Measurements from ENCODE around the gene TBC1D2. TPM values are rescaled to one million over a fixed set of nuclear protein-coding genes. Genes with fewer than 3 reads are reported as not detected.

Gene TBC1D2
- total RNA-seq, 1 experiment from 2014 or later, result 12.2 TPM

DNA sequence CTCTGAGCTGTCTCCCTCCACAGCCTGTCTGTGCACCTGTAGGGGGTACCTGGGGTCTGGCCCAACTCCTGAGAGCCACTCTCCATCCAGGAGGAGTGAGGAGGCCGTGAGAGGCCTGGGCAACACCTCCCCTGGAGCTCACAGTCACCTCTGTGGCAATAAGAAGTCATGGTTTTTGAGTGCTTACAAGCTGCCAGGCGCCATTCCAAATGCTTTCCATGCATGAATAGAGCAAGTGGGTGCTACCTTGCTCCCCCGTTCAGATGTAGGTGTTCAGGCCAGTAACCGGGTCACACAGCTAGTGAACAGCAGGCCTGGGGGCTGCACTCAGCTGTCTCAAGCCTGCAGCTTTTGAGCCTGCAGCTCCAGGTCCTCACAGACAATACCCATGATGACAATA lies 93.6 kb downstream of the TBC1D2 start:
- no peak for DNase-seq (ENCODE audit: low read depth)
- in situ Hi-C loops (cut with HindIII; ENCODE audit: low pct_unique_long_range_greater_than_20kb, low sequenced_read_pairs), result no loop called here

DNA sequence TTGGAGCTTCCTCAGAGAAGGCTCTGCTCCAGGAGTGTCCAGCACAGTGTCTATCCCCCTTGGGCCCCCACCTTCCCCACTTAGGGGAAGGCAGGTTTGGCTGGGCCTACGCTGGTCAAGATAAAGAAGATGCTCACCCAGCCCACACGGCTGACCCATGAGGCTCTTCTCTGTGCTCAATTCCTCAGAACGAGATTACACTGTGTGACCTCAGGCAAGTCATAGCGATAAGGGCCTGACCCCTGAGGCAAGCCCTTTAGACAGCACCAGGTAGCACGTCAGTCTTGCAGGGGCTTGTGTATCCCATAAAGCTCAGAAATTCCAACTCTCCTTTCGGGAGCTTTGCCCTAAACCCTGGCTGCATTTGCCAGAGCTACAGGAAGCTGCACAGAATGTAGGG lies 95.7 kb downstream of the TBC1D2 start:
- DNase-seq (ENCODE audit: low read depth), result no peak
- in situ Hi-C loops (cut with HindIII; ENCODE audit: low pct_unique_long_range_greater_than_20kb, low sequenced_read_pairs), result no loop called here

DNA sequence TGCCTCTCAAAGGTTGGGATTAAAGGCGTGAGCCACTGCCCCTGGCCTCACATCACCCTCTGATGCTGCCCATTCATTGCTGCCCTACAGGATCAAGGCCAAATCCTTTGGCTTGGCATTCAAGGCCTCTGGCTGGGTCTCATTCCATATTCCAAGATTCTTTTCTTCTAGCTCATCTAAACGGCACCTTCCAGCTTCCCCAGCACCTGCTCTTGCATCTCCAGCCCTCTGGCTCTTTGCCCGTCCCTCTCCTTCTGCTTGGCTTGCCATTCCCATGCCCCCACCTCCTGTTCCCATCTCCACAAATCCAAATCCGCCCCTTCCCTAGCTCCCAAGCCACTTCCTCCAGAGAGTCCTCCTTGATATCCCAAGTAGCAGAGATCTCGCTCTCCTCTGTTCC lies 96.1 kb downstream of the TBC1D2 start:
- no peak for DNase-seq (ENCODE audit: low read depth)
- in situ Hi-C loops (cut with HindIII; ENCODE audit: low pct_unique_long_range_greater_than_20kb, low sequenced_read_pairs), result no loop called here

DNA sequence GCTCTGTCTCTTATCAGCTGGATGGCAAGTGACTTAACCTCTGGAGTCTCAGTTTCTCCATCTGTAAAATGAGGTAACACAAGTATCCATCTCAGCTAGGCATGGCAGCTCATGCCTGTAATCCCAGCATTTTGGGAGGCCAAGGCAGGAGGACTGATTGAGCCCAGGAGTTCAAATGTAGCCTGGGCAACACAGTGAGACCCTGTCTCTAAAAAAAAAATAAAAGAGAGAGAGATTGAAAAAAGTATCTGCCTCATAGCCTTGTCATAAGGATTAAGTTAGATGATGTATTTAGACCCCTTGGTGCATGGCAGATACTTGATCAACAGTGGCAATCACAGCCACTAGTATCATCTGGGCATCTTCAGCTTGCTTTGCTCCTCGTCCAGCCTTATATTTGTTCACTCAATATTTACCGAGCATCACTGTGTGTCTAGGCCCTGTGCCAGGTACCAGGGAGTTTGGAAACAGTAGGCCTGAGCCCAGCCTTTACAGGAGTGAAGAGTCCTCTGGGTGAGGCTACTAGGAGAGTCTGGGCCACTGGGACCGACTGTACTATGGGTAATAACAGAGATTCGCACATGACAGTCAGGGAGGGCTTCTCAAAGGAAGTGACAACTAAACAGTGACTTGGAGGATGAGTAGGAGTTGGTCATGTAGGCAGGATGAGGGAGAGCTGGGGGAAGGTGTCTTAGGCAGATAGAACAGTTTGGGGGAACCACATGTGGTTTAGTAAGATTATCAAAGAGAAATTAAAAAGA lies 97.2 kb downstream of the TBC1D2 start:
- DNase-seq (ENCODE audit: low read depth), result no peak
- in situ Hi-C loops (cut with HindIII; ENCODE audit: low pct_unique_long_range_greater_than_20kb, low sequenced_read_pairs), result no loop called here

DNA sequence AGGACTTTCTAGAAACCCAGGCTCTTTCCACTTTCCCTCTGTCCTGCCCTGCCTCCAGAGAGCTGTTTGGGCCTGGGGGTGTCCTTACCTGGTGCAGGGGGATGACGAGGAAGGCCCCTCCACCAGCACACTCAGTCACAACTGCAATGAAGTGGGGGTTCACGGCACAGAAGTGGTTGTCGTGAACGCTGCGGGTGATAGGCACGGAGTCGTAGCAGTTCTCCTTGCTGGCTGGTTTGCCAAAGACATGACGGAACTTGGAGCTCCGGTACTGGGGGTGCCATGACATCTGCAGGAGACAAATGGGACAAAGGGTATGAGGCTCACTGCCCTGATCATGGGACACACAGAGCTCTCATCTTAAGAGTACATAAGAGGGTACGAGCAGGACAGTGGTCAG lies 98.1 kb downstream of the TBC1D2 start:
- in situ Hi-C loops (cut with HindIII; ENCODE audit: low pct_unique_long_range_greater_than_20kb, low sequenced_read_pairs), result no loop called here
- no peak for DNase-seq (ENCODE audit: low read depth)

DNA sequence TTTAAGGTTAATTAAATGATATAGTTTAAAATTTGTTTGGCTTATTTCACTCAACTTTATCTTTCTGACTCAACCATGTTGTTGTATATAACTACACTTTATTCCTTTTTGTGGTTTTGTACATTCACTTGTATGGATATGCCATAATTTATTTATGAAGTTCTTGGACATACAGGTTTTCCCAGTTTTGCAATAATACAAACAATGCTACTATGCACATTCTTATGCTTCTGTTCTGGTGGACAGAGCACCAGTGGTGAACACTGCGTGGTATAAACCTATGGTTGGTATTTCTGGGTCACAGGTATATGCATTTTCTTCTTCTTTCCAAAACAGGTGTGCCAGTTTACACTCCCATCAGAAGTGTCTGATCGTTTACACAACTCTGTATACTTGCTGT lies 100.8 kb downstream of the TBC1D2 start:
- in situ Hi-C loops (cut with HindIII; ENCODE audit: low pct_unique_long_range_greater_than_20kb, low sequenced_read_pairs), result no loop called here
- DNase-seq (ENCODE audit: low read depth), result no peak

DNA sequence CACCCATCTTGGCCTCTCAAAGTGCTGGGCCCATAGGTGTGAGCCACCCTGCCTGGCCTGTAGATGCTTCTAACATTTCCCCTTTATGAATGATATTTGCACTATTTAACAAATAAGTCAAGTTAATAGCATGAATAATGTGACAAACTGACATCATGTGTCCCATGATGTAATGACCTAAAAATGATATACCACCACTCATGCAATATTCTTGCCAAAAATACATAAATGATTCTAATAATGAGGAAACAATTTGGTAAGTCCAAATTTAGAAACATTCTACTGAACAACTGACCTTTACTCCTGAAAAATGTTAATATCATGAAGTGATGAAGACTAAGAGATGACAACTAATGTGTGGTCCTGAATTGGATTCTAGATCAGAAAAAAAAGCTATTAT lies 102.9 kb downstream of the TBC1D2 start:
- in situ Hi-C loops (cut with HindIII; ENCODE audit: low pct_unique_long_range_greater_than_20kb, low sequenced_read_pairs), result no loop called here
- no peak for DNase-seq (ENCODE audit: low read depth)

DNA sequence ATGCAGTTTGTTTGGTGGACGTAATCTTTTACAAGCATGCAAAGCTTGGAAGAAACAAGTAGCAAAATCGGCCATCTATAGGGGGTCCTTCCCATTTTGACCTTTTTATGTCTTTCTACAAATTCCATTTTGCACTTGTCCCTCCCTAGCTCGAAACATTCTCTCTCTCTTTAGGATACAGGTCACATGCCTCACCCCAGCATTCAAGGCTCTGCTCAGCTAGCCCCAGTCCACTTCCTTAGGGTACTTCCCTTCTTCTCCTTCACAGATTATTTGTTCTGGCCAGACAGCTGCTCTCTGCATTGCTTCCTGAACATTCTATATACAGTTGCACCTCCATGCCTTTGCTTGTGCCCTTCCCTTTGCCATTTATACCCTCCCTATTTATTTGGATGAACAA lies 104.7 kb downstream of the TBC1D2 start:
- in situ Hi-C loops (cut with HindIII; ENCODE audit: low pct_unique_long_range_greater_than_20kb, low sequenced_read_pairs), result no loop called here
- DNase-seq (ENCODE audit: low read depth), result no peak

DNA sequence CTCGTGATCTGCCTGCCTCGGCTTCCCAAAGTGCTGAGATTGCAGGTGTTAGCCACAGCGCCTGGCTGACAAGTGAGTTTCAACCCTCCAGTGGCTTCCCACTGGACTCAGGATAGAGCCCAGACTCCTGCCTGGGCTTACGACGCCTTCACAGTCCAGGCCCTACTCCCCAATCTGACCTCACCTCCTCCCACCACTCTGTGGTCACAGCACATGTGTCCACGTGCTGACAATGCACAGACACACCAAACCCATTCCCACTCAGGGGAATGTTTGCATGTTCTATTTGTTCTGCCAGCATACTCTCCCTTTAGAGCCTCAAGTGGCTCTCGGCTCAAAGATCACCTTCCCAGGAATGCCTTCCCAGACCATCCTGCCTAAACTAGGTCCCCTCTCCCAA lies 105.3 kb downstream of the TBC1D2 start:
- no peak for DNase-seq (ENCODE audit: low read depth)
- in situ Hi-C loops (cut with HindIII; ENCODE audit: low pct_unique_long_range_greater_than_20kb, low sequenced_read_pairs), result no loop called here

DNA sequence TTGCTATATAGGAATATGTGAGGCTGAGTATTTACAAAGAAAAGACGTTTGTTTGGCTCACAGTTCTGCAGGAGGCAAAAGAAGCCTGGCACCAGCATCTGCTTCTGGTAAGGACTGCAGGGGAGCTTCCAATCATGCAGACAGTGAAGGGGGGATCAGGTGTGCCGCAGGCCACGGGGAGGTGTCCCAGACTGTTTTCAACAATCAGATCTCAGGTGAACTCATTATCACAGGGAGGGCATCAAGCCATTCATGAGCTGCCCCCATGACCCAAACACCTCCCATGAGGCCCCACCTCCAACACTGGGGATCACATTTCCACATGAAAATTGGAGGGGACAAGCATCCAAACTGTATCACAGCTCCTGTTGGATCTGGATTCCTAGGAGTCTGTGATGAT lies 106.0 kb downstream of the TBC1D2 start:
- DNase-seq (ENCODE audit: low read depth), result no peak
- in situ Hi-C loops (cut with HindIII; ENCODE audit: low pct_unique_long_range_greater_than_20kb, low sequenced_read_pairs), result no loop called here

Other genes with a start within 250 kb of the TBC1D2 start
- 60.8 and 98.6 TPM in 2 replicates for gene NANS, start 198.9 kb downstream of the TBC1D2 start, total RNA-seq (2014; rRNA removed; shearing (Covaris generic); ENCODE audit: low replicate concordance)
- gene TRIM14, start 136.4 kb downstream of the TBC1D2 start, total RNA-seq (2014; rRNA removed; shearing (Covaris generic); ENCODE audit: low replicate concordance), result 5.7 and 14.6 TPM in 2 replicates
- gene CORO2A, start 63.0 kb downstream of the TBC1D2 start, total RNA-seq (2014; rRNA removed; shearing (Covaris generic); ENCODE audit: low replicate concordance), result 2.0 and 2.3 TPM in 2 replicates

All from Caki2 (cell line).